GM21723 (cell line): Measurements from ENCODE around the gene MPV17.
"Not testable (repeated sequence)": the region's sequence is repeated elsewhere in the genome, so short reads cannot be mapped to it uniquely, and the experiment has no call there.

Experiments
- ATAC-seq: cut with Tn5 transposase; IDR thresholded peaks from one replicate; pipeline ENCODE4 v1.9.1; 2021; ENCODE audit warnings: mild to moderate bottlenecking, moderate library complexity; ENCODE audit not compliant: unreplicated experiment

The MPV17 gene

DNA sequence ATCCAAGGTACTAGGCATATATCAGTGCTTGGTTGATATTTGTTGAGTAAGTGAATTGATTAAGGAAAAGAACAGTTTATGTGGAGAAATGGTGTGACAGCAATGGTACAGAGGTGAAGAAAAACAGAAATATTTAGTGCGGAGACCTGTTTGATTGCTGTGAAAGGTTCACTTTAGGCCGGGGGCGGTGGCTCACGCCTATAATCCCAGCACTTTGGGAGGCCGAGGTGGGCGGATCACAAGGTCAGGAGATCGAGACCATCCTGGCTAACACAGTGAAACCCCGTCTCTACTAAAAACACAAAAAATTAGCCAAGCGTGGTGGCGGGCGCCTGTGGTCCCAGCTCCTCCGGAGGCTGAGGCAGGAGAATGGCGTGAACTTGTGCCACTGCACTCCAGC lies 54.6 kb downstream of the MPV17 start:
- not testable (repeated sequence) for ATAC-seq

GRCh38 chr2:27265536-27265870 lies 57.4 kb downstream of the MPV17 start:
- no peak for ATAC-seq

DNA sequence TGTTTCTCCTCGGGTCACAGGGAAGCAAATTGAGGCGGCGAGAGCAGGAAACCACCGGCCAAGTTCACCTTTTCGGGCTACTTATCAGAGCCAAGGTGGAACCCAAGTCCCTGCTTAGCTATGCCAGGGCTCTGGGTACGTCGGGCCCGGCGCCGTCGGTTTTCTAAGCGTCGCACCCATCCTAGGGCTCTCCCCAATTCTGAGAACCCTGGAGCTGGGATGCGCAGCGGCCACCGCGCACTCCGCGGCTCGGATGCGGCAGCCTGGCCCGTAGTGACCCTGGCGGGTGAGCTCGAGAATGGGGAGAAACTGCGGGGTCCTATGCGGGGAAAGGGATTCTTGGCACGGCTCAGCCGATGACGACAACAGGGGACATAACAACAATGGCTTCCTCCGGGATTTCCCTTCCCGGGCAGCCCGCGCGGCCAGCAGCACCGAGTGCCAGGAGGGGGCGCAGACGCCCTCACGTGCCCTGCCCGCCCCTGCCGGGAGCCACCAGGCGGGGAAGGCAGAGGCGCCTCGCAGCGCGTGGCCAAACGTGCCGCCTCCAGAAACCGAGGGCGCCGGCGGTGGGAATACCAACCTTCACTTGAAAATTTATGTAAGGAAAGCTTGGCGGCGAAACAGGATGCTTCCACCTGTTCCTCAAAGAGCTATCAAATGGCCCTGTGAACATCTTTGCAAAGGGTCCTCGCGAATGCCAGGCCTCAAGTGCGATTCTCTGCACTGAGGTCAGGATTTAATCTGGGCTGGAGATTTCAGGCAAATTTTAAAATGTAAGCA lies 58.0 kb downstream of the MPV17 start:
- ATAC-seq = peak; percentile 48

DNA sequence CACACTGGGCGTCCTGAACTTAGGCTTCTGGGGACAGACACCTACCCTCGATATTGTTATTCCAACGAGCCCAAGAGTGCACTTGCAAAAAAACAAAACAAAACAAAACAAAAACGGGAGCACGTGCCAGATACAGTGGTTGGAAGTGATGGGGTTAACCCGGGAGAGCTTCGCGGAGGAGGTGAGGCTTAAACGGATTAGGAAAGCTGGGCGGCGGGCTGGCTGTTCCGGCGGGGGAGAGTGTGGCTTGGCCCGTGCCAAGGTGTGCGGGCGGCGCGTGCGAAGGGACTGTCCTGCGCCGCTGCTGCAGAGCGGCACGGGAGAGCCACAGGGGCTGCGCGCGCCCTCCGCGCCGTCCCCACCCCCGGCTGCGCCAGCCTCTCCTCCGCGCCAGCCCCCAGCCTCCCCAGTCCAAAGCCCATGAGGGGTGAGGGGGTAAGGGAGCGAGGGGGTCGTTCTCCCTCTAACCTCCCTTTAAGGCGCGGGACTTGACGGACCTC lies 58.6 kb downstream of the MPV17 start:
- ATAC-seq = no peak

GRCh38 chr2:27263287-27264252 lies 59.3 kb downstream of the MPV17 start:
- no peak for ATAC-seq

DNA sequence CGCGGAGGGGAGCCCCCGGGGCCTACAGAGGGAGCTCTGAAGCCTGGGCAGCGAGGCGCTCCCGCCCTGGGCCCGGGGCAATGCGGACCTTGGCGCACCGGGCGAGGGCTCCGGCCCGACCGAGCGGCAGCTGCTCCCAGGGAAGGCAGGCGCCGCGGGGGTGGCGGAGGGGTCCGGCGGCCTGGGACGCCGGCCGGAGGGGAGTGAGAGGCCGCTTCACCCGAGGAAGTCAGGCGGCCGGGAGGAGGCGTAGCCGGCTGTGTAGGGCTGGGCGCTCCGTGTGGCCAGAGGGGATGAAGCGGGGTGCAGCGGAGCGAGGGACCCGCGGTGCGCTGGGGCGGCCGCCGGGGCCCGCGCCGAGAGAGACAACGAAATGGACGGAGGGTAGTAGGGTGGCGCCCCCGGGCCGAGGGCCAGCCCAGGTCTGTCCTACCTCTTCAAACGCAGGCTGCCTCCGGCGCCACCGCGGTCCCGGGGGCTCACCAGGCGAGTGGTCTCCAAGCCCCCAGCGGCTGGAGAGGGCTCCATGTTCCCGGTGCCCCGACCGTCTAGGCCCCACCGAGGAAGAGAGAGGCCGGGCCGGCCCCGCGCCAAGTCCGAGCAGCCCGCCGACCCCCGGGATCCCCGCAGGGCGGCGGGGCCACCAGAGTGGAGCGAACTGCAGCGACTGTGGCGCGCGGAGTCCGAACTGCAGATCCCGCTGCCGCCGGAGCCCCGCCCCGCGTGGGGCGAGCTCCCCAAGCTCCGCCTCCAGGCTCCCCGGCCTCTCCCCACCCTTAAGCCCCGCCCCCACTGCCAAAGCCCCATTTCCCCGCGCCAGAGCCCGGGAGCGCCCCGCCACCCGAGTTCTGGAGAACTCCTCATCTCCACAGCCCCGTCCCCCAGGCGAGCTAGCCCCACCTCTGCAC lies 60.3 kb downstream of the MPV17 start, which contains the start of gene SLC30A3:
Gene SLC30A3 (minus strand): TSS at position 669 of the 908 bp plus-strand sequence. CDS start 141 bp downstream, at position 528.
- peak; percentile 45 for ATAC-seq

DNA sequence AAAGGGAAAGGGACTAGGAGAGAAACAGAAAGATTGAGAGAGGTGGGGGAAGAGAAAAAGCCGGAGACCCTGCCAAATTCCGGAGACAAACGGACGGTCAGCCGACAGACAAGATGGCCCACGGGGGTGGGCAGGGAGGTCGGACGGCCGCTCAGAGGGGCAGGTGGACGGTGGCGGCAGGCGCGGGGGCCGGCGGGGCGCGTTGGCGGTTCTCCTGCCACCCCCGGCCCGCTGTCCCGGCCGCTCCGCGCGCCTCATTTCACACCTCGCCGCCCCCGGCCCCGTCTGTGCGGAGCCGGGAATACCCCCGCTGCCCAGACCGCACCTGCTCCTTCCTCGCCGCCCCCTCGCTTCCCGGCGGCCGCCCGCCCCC lies 61.0 kb downstream of the MPV17 start:
- no peak for ATAC-seq

GRCh38 chr2:27261241-27261925 lies 61.5 kb downstream of the MPV17 start:
- ATAC-seq = no peak
